Measurements from ENCODE around the gene MLPH.

MLPH gene

GRCh38 chr2:237510502-237511217, 23.6 kb downstream of the MLPH start:
- H3F3A ChIP-seq (ENCODE audit: insufficient read depth): no peaks in the 10 kb centered on the region
- H4K20me1 ChIP-seq (ENCODE audit: low read depth, low read length): no peaks in the 10 kb centered on the region
- H3K4me2 ChIP-seq (ENCODE audit: low read depth, low read length, poor library complexity, severe bottlenecking): no peak overlapping the region
- TF ChIP-seq EZH2phosphoT487 (conservative IDR thresholded peaks at IDR 0.05; ENCODE audit: low read length) (no peak), CTCF (IDR thresholded peaks at IDR 0.05; ENCODE audit: insufficient read depth, low read length, poor library complexity, severe bottlenecking) (no peak)
- no peaks in the 10 kb centered on the region for H3K79me2 ChIP-seq (ENCODE audit: insufficient read depth, low read length)
- no peaks in the 10 kb centered on the region for H3K9me2 ChIP-seq (replicated peaks; ENCODE audit: insufficient read depth, low read length)
- no peaks in the 10 kb centered on the region for H3K9me3 ChIP-seq (ENCODE audit: insufficient read depth, low read length)
- no peak overlapping the region for H3K27ac ChIP-seq (ENCODE audit: low read depth, low read length)
- H3K36me3 ChIP-seq (ENCODE audit: low read length): no peaks in the 10 kb centered on the region
- no peak overlapping the region for H2AFZ ChIP-seq (ENCODE audit: low read depth, low read length, severe bottlenecking)
- no peak overlapping the region for H3K4me3 ChIP-seq (ENCODE audit: insufficient read depth, low read length, poor library complexity, severe bottlenecking)
- H3K27me3 ChIP-seq (ENCODE audit: low read length): peaks cover 4% of the 10 kb centered on the region; the same call in 1 of the 2 replicates
- no peak overlapping the region for H3K9ac ChIP-seq (ENCODE audit: low read length)

- Histone ChIP-seq H3K9me2 (replicated peaks; ENCODE audit: insufficient read depth, low read length) (no peaks in the 10 kb centered on the region), H3F3A (ENCODE audit: insufficient read depth) (no peaks in the 10 kb centered on the region), H2AFZ (ENCODE audit: low read depth, low read length, severe bottlenecking) (no peak overlapping the region), H3K27ac (ENCODE audit: low read depth, low read length) (no peak overlapping the region), H3K9ac (ENCODE audit: low read length) (no peak overlapping the region), H3K79me2 (ENCODE audit: insufficient read depth, low read length) (no peaks in the 10 kb centered on the region), H3K4me2 (ENCODE audit: low read depth, low read length, poor library complexity, severe bottlenecking) (no peak overlapping the region), H3K27me3 (ENCODE audit: low read length) (peaks cover 4% of the 10 kb centered on the region; the same call in 1 of the 2 replicates), H3K36me3 (ENCODE audit: low read length) (no peaks in the 10 kb centered on the region), H3K9me3 (ENCODE audit: insufficient read depth, low read length) (no peaks in the 10 kb centered on the region), H4K20me1 (ENCODE audit: low read depth, low read length) (no peaks in the 10 kb centered on the region), H3K4me3 (ENCODE audit: insufficient read depth, low read length, poor library complexity, severe bottlenecking) (no peak overlapping the region)
- TF ChIP-seq CTCF (IDR thresholded peaks at IDR 0.05; ENCODE audit: insufficient read depth, low read length, poor library complexity, severe bottlenecking) (no peak), EZH2phosphoT487 (conservative IDR thresholded peaks at IDR 0.05; ENCODE audit: low read length) (no peak)
Measured at GRCh38 chr2:237511433-237511832, 24.4 kb downstream of the MLPH start.

- Histone ChIP-seq H2AFZ (ENCODE audit: low read depth, low read length, severe bottlenecking) (no peak overlapping the region), H3K27me3 (ENCODE audit: low read length) (peaks cover 4% of the 10 kb centered on the region; the same call in 1 of the 2 replicates), H3F3A (ENCODE audit: insufficient read depth) (no peaks in the 10 kb centered on the region), H3K79me2 (ENCODE audit: insufficient read depth, low read length) (no peaks in the 10 kb centered on the region), H3K9me2 (replicated peaks; ENCODE audit: insufficient read depth, low read length) (no peaks in the 10 kb centered on the region), H3K4me2 (ENCODE audit: low read depth, low read length, poor library complexity, severe bottlenecking) (no peak overlapping the region), H3K4me3 (ENCODE audit: insufficient read depth, low read length, poor library complexity, severe bottlenecking) (no peak overlapping the region), H3K27ac (ENCODE audit: low read depth, low read length) (no peak overlapping the region), H3K9me3 (ENCODE audit: insufficient read depth, low read length) (no peaks in the 10 kb centered on the region), H4K20me1 (ENCODE audit: low read depth, low read length) (no peaks in the 10 kb centered on the region), H3K36me3 (ENCODE audit: low read length) (no peaks in the 10 kb centered on the region), H3K9ac (ENCODE audit: low read length) (no peak overlapping the region)
- no peak for TF ChIP-seq EZH2phosphoT487 (conservative IDR thresholded peaks at IDR 0.05; ENCODE audit: low read length)
- TF ChIP-seq CTCF (IDR thresholded peaks at IDR 0.05; ENCODE audit: insufficient read depth, low read length, poor library complexity, severe bottlenecking): no peak
Measured at GRCh38 chr2:237511885-237512405, 24.9 kb downstream of the MLPH start.
